MCF 10A (cell line): Measurements from ENCODE around the gene TTLL6. TPM values are rescaled to one million over a fixed set of nuclear protein-coding genes. Genes with fewer than 3 reads are reported as not detected.

Source experiments
- BruUV-seq: library from RNA; stranded (reverse); fragments of 400-500 nt; replicated peaks from 2 replicates; lab custom pipeline; 2021; lab: Mats Ljungman, UMichigan
- CTCF ChIA-PET: fragments of 300-600 bp; sonication (Branson Sonifier 250); formaldehyde crosslinking; extraction: SDS; loops from one replicate; lab custom pipeline; 2021; ENCODE audit warnings: antibody characterized with exemption, inconsistent platforms; lab: Yijun Ruan, JAX
- POLR2A ChIA-PET: fragments of 300-600, 350-650 bp; sonication (Branson Sonifier 250); formaldehyde crosslinking; extraction: SDS; loops from one replicate; lab custom pipeline; 2020; ENCODE audit warnings: antibody characterized with exemption, inconsistent platforms; lab: Yijun Ruan, JAX
- DNase-seq: peaks from one replicate; pipeline ENCODE4 v3.0.0-alpha.2; 2018; ENCODE audit not compliant: unreplicated experiment
- H3K27ac Mint-ChIP-seq: one replicate; pipeline ENCODE4 v1.8.0; 2022; ENCODE audit warnings: mild to moderate bottlenecking, low read depth, mixed read lengths; ENCODE audit not compliant: unreplicated experiment
- H3K27me3 Mint-ChIP-seq: one replicate; pipeline ENCODE4 v1.8.0; 2022; ENCODE audit warnings: mixed read lengths; ENCODE audit not compliant: insufficient read depth, unreplicated experiment
- H3K36me3 Mint-ChIP-seq: one replicate; pipeline ENCODE4 v1.8.0; 2022; ENCODE audit warnings: mild to moderate bottlenecking, moderate library complexity, mixed read lengths; ENCODE audit not compliant: insufficient read depth, unreplicated experiment
- H3K4me1 Mint-ChIP-seq: one replicate; pipeline ENCODE4 v1.8.0; 2022; ENCODE audit warnings: mixed read lengths; ENCODE audit not compliant: insufficient read depth, unreplicated experiment
- H3K4me3 Mint-ChIP-seq: one replicate; pipeline ENCODE4 v1.8.0; 2022; ENCODE audit warnings: mild to moderate bottlenecking, moderate library complexity, mixed read lengths; ENCODE audit not compliant: unreplicated experiment
- H3K9me3 Mint-ChIP-seq: one replicate; pipeline ENCODE4 v1.8.0; 2022; ENCODE audit warnings: mixed read lengths; ENCODE audit not compliant: unreplicated experiment
- CTCF ChIP-seq: fragments of 200-600 bp; IDR thresholded peaks from one replicate; pipeline ENCODE4 v1.8.0; 2022; ENCODE audit warnings: antibody characterized with exemption, mild to moderate bottlenecking; ENCODE audit not compliant: unreplicated experiment
- intact Hi-C: fragments of 100-400 bp; cut with micrococcal nuclease; formaldehyde crosslinking; loops from 2 replicates; pipeline ENCODE4 v1.14.1; 2022
- total RNA-seq: library from RNA; stranded (reverse); gene quantifications from 2 replicates; pipeline ENCODE4 v1.2.3, GENCODE V29; 2022

The TTLL6 gene
- total RNA-seq, 1 experiment from 2014 or later = not detected

- intact Hi-C loops = loop anchor here (1.0 kb wide), 3 partner anchors 66 to 119 kb away; no protein-coding TSS in a partner anchor
- H3K4me1 Mint-ChIP-seq = peaks cover 9% of the 10 kb centered on the region
- no peak overlapping the region for H3K27ac Mint-ChIP-seq
- no peak for TF ChIP-seq CTCF
- DNase-seq = no peak
- H3K27me3 Mint-ChIP-seq = peaks cover 52% of the 10 kb centered on the region
- CTCF ChIA-PET = interaction anchor here (0.6 to 7.0 kb wide), 25 partner anchors 12 to 626 kb away, joined by 3 to 81 read pairs (median 5); partner anchors contain the start of genes HOXB13, PRAC1 and PRAC2
- no peaks in the 10 kb centered on the region for H3K36me3 Mint-ChIP-seq
- H3K9me3 Mint-ChIP-seq = no peaks in the 10 kb centered on the region
- POLR2A ChIA-PET = interaction anchor here (0.6 to 2.8 kb wide), 4 partner anchors 66 to 120 kb away, joined by 3 to 17 read pairs (median 6); no protein-coding TSS in a partner anchor
- BruUV-seq = no TSS peak
- H3K4me3 Mint-ChIP-seq = no peak overlapping the region
These were observed 26.4 kb downstream of the TTLL6 start for GRCh38 chr17:48790607-48791127.

- peaks cover 48% of the 10 kb centered on the region for H3K27me3 Mint-ChIP-seq
- no peak overlapping the region for H3K27ac Mint-ChIP-seq
- TF ChIP-seq CTCF = no peak
- no peaks in the 10 kb centered on the region for H3K9me3 Mint-ChIP-seq
- intact Hi-C loops = no loop called here
- BruUV-seq = no TSS peak
- H3K4me1 Mint-ChIP-seq = peaks cover 9% of the 10 kb centered on the region
- ChIA-PET POLR2A (interaction anchor here (0.6 to 0.7 kb wide), 2 partner anchors 64 to 78 kb away, joined by 3 read pairs; no protein-coding TSS in a partner anchor), CTCF (interaction anchor here (1.7 to 7.0 kb wide), 4 partner anchors 64 to 117 kb away, joined by 8 to 81 read pairs (median 42); partner anchors contain the start of genes PRAC1 and PRAC2)
- DNase-seq = no peak
- H3K4me3 Mint-ChIP-seq = no peak overlapping the region
- no peaks in the 10 kb centered on the region for H3K36me3 Mint-ChIP-seq
These were observed 29.2 kb downstream of the TTLL6 start for GRCh38 chr17:48787828-48788227.

GRCh38 chr17:48779421-48779820 is 37.6 kb downstream of the TTLL6 start:
- H3K4me3 Mint-ChIP-seq = no peak overlapping the region
- H3K27ac Mint-ChIP-seq = no peak overlapping the region
- CTCF ChIA-PET = interaction anchor here (0.6 to 0.9 kb wide), 2 partner anchors 11 to 474 kb away, joined by 4 read pairs; no protein-coding TSS in a partner anchor

More at GRCh38 chr17:48779421-48779820, 37.6 kb downstream of the TTLL6 start:
- no peaks in the 10 kb centered on the region for H3K36me3 Mint-ChIP-seq
- intact Hi-C loops = no loop called here
- no peak for TF ChIP-seq CTCF
- peaks cover 36% of the 10 kb centered on the region for H3K27me3 Mint-ChIP-seq
- POLR2A ChIA-PET = interaction anchor here (0.7 kb wide), 1 partner anchor 200 kb away, joined by 4 read pairs; no protein-coding TSS in a partner anchor
- H3K9me3 Mint-ChIP-seq = no peaks in the 10 kb centered on the region
- BruUV-seq = no TSS peak
- no peak for DNase-seq
- no peaks in the 10 kb centered on the region for H3K4me1 Mint-ChIP-seq
